Type B pancreatic cell (in vitro differentiated cells): ENCODE measurements around the gene DMPK. TPM values are rescaled to one million over a fixed set of nuclear protein-coding genes. Genes with fewer than 3 reads are reported as not detected.

Experiments used
- DNase-seq: peaks from one replicate; pipeline ENCODE4 v3.0.0; 2021; ENCODE audit warnings: mixed read lengths; ENCODE audit not compliant: unreplicated experiment; ENCODE audit errors: extremely low spot score
- H3K27ac Mint-ChIP-seq: 2 replicates; pipeline ENCODE4 v1.8.0; 2021; ENCODE audit warnings: mild to moderate bottlenecking, mixed read lengths
- H3K27me3 Mint-ChIP-seq: 2 replicates; pipeline ENCODE4 v1.8.0; 2021; ENCODE audit warnings: mixed read lengths
- H3K36me3 Mint-ChIP-seq: 2 replicates; pipeline ENCODE4 v1.8.0; 2021; ENCODE audit warnings: mixed read lengths
- H3K4me1 Mint-ChIP-seq: one replicate; pipeline ENCODE4 v1.8.0; 2021; ENCODE audit warnings: mixed read lengths; ENCODE audit not compliant: unreplicated experiment
- H3K4me3 Mint-ChIP-seq: 2 replicates; pipeline ENCODE4 v1.8.0; 2021; ENCODE audit warnings: mild to moderate bottlenecking, mixed read lengths
- H3K9me3 Mint-ChIP-seq: 2 replicates; pipeline ENCODE4 v1.8.0; 2021; ENCODE audit warnings: mixed read lengths
- CTCF ChIP-seq: fragments of 200-600 bp; sonication (generic); conservative IDR thresholded peaks from 2 replicates; pipeline ENCODE4 v1.5.0; 2021; ENCODE audit warnings: antibody characterized with exemption, mild to moderate bottlenecking
- total RNA-seq: library from RNA; stranded (reverse); gene quantifications from 2 replicates; pipeline ENCODE4 v1.2.1, GENCODE V29; 2021; ENCODE audit warnings: low replicate concordance

The DMPK gene
- total RNA-seq, 1 donor from 2014 or later = 97.7 TPM

- no peak for DNase-seq
- no peak overlapping the region for H3K27ac Mint-ChIP-seq
- H3K9me3 Mint-ChIP-seq = no peaks in the 10 kb centered on the region
- H3K27me3 Mint-ChIP-seq = no peaks in the 10 kb centered on the region
- peak overlapping the region; percentile 21 for H3K4me3 Mint-ChIP-seq
- no peaks in the 10 kb centered on the region for H3K36me3 Mint-ChIP-seq
- peaks cover 5% of the 10 kb centered on the region for H3K4me1 Mint-ChIP-seq
- TF ChIP-seq CTCF = no peak
Observed at GRCh38 chr19:45814166-45814780, 32.0 kb upstream of the DMPK start.

- DNase-seq = no peak
- TF ChIP-seq CTCF = no peak
- Mint-ChIP-seq H3K27me3 (no peaks in the 10 kb centered on the region), H3K9me3 (no peaks in the 10 kb centered on the region), H3K27ac (no peak overlapping the region), H3K4me3 (peak overlapping the region; percentile 39), H3K4me1 (peaks cover 5% of the 10 kb centered on the region), H3K36me3 (no peaks in the 10 kb centered on the region)
Observed at GRCh38 chr19:45812297-45812696, 30.0 kb upstream of the DMPK start.

GRCh38 chr19:45809643-45810159 is 27.4 kb upstream of the DMPK start:
- Mint-ChIP-seq H3K36me3 (no peaks in the 10 kb centered on the region), H3K27ac (peak overlapping the region; percentile 50), H3K4me3 (no peak overlapping the region), H3K9me3 (no peaks in the 10 kb centered on the region), H3K27me3 (no peaks in the 10 kb centered on the region), H3K4me1 (peaks cover 5% of the 10 kb centered on the region)
- no peak for DNase-seq
- TF ChIP-seq CTCF = no peak

GRCh38 chr19:45805719-45806118 is 23.4 kb upstream of the DMPK start:
- no peak for DNase-seq
- Mint-ChIP-seq H3K9me3 (no peaks in the 10 kb centered on the region), H3K27me3 (no peaks in the 10 kb centered on the region), H3K4me3 (no peak overlapping the region), H3K27ac (peak overlapping the region; percentile 3), H3K4me1 (peaks cover 5% of the 10 kb centered on the region), H3K36me3 (no peaks in the 10 kb centered on the region)
- TF ChIP-seq CTCF = no peak

- H3K36me3 Mint-ChIP-seq = no peaks in the 10 kb centered on the region
- TF ChIP-seq CTCF = no peak
- no peak overlapping the region for H3K4me3 Mint-ChIP-seq
- H3K4me1 Mint-ChIP-seq = peaks cover 5% of the 10 kb centered on the region
- H3K27me3 Mint-ChIP-seq = no peaks in the 10 kb centered on the region
- H3K9me3 Mint-ChIP-seq = no peaks in the 10 kb centered on the region
- no peak overlapping the region for H3K27ac Mint-ChIP-seq
- no peak for DNase-seq
Observed at GRCh38 chr19:45804959-45805230, 22.6 kb upstream of the DMPK start.
